OCI-LY7 (cell line): ENCODE data around the gene DENND6B. TPM values are rescaled to one million over a fixed set of nuclear protein-coding genes. Genes with fewer than 3 reads are reported as not detected.

ENCODE experiments used
- BruUV-seq: library from RNA; stranded (reverse); fragments of 400-500 nt; replicated peaks from 2 replicates; lab custom pipeline; 2021; lab: Mats Ljungman, UMichigan
- CTCF ChIA-PET: fragments of 300-600 bp; sonication (Branson Sonifier 250); formaldehyde crosslinking; loops from one replicate; lab custom pipeline; 2022; ENCODE audit warnings: antibody characterized with exemption; ENCODE audit not compliant: unreplicated experiment; lab: Charles Lee
- POLR2A ChIA-PET: fragments of 300-600 bp; sonication (Branson Sonifier 250); formaldehyde crosslinking; loops from one replicate; lab custom pipeline; 2022; ENCODE audit warnings: antibody characterized with exemption; lab: Charles Lee
- DNase-seq: peaks from one replicate; pipeline ENCODE4 v3.0.0-alpha.2; 2015; ENCODE audit warnings: low spot score
- H2AFZ ChIP-seq: fragments of 200-600 bp; sonication (generic), shearing (Covaris generic); 2 replicates; pipeline ENCODE4 v1.6.1; 2014; ENCODE audit warnings: mild to moderate bottlenecking, antibody characterized with exemption, low read length, moderate library complexity
- H3K27ac ChIP-seq: fragments of 200-600 bp; sonication (generic); 2 replicates; pipeline ENCODE4 v1.5.1; 2014; ENCODE audit warnings: mixed run types, low read depth, mild to moderate bottlenecking, moderate library complexity, low read length, inconsistent platforms; ENCODE audit not compliant: poor library complexity, severe bottlenecking
- H3K36me3 ChIP-seq: fragments of 200-600 bp; sonication (generic); 2 replicates; pipeline ENCODE4 v1.6.1; 2014; ENCODE audit warnings: mild to moderate bottlenecking, antibody characterized with exemption, low read length, moderate library complexity, mixed read lengths; ENCODE audit not compliant: insufficient read depth
- H3K4me1 ChIP-seq: fragments of 200-600 bp; sonication (generic); 2 replicates; pipeline ENCODE4 v1.5.1; 2014; ENCODE audit warnings: mild to moderate bottlenecking, low read length; ENCODE audit not compliant: insufficient read depth, poor library complexity, severe bottlenecking
- H3K4me2 ChIP-seq: fragments of 200-600 bp; sonication (generic); 2 replicates; pipeline ENCODE4 v1.6.1; 2014; ENCODE audit warnings: mild to moderate bottlenecking, low read length
- H3K4me3 ChIP-seq: fragments of 200-600 bp; sonication (generic); 2 replicates; pipeline ENCODE4 v1.5.1; 2014; ENCODE audit warnings: mild to moderate bottlenecking, low read depth, low read length; ENCODE audit not compliant: poor library complexity, severe bottlenecking
- H3K79me2 ChIP-seq: fragments of 200-600 bp; sonication (generic); 2 replicates; pipeline ENCODE4 v1.6.1; 2016; ENCODE audit warnings: low read depth, mild to moderate bottlenecking, low read length, moderate library complexity, mixed read lengths; ENCODE audit not compliant: insufficient read depth
- H3K9me2 ChIP-seq: fragments of 200-600 bp; sonication (generic); 2 replicates; pipeline ENCODE4 v1.6.1; 2016; ENCODE audit warnings: mild to moderate bottlenecking, low read length, mixed read lengths; ENCODE audit not compliant: insufficient read depth
- H3K9me3 ChIP-seq: fragments of 200-600 bp; sonication (generic); 2 replicates; pipeline ENCODE4 v1.6.1; 2014; ENCODE audit warnings: mild to moderate bottlenecking, mixed run types, low read length, mixed read lengths
- H4K20me1 ChIP-seq: fragments of 200-600 bp; sonication (generic); 2 replicates; pipeline ENCODE4 v1.6.1; 2014; ENCODE audit warnings: mild to moderate bottlenecking, antibody characterized with exemption, low read length, moderate library complexity, mixed read lengths; ENCODE audit not compliant: insufficient read depth
- CTCF ChIP-seq: fragments of 200-600 bp; sonication (generic); conservative IDR thresholded peaks from 2 replicates; pipeline ENCODE4 v1.5.1; 2014; ENCODE audit warnings: mild to moderate bottlenecking, antibody characterized with exemption, low read length, moderate library complexity, mixed read lengths
- EZH2phosphoT487 ChIP-seq: fragments of 200-600 bp; sonication (generic); IDR thresholded peaks from 2 replicates; pipeline ENCODE4 v1.6.1; 2018; ENCODE audit warnings: low read depth, borderline replicate concordance, mild to moderate bottlenecking, mixed run types, antibody characterized with exemption, low read length, moderate library complexity, mixed read lengths
- intact Hi-C: fragments of 100-400 bp; cut with micrococcal nuclease; formaldehyde crosslinking; loops from one replicate; pipeline ENCODE4 v1.10.0; 2022; ENCODE audit not compliant: unreplicated experiment
- total RNA-seq, 2 experiments: library from RNA; depleted of rRNA in 1 of 2; stranded (reverse); fragments of >200 nt in 1 of 2; shearing (Covaris generic) in 1 of 2; gene quantifications; 2 replicates each; pipeline ENCODE4 v1.2.3, GENCODE V29; 2014 to 2022

Gene DENND6B
- total RNA-seq, 2 experiments from 2014 or later: 31.6 to 45.0 TPM

GRCh38 chr22:50316114-50317065 is 10.4 kb downstream of the DENND6B start:
- TF ChIP-seq EZH2phosphoT487: no peak
- no peak for TF ChIP-seq CTCF
- ChIA-PET POLR2A (interaction anchor here (1.2 to 2.6 kb wide), 2 partner anchors 12 to 40 kb away, joined by 4 to 10 read pairs; no protein-coding TSS in a partner anchor), CTCF (interaction anchor here (0.5 to 1.3 kb wide), 4 partner anchors 10 to 22 kb away, joined by 3 read pairs; no protein-coding TSS in a partner anchor)
- Histone ChIP-seq H3K9me3 (no peaks in the 10 kb centered on the region), H3K4me1 (peaks cover 78% of the 10 kb centered on the region), H4K20me1 (no peaks in the 10 kb centered on the region), H3K27ac (peak overlapping the region; percentile 91), H2AFZ (no peak overlapping the region), H3K79me2 (no peaks in the 10 kb centered on the region), H3K36me3 (no peaks in the 10 kb centered on the region), H3K4me2 (peak overlapping the region; percentile 96), H3K9me2 (no peaks in the 10 kb centered on the region), H3K4me3 (peak overlapping the region; percentile 71)
- BruUV-seq: no TSS peak
- intact Hi-C loops: loop anchor here (5.0 kb wide), 1 partner anchor 124 kb away; no protein-coding TSS in a partner anchor
- DNase-seq: no peak

GRCh38 chr22:50315289-50316113 is 11.3 kb downstream of the DENND6B start:
- Histone ChIP-seq H3K4me2 (peak overlapping the region; percentile 96), H3K9me3 (no peaks in the 10 kb centered on the region), H3K79me2 (no peaks in the 10 kb centered on the region), H3K9me2 (no peaks in the 10 kb centered on the region), H3K4me3 (peak overlapping the region; percentile 71), H3K27ac (peak overlapping the region; percentile 91), H2AFZ (no peak overlapping the region), H4K20me1 (no peaks in the 10 kb centered on the region), H3K36me3 (no peaks in the 10 kb centered on the region), H3K4me1 (peaks cover 72% of the 10 kb centered on the region)
- no TSS peak for BruUV-seq
- peak; percentile 75 for DNase-seq
- TF ChIP-seq CTCF: no peak
- TF ChIP-seq EZH2phosphoT487: no peak
- intact Hi-C loops: loop anchor here (5.0 kb wide), 1 partner anchor 123 kb away; no protein-coding TSS in a partner anchor
- ChIA-PET POLR2A (interaction anchor here (1.2 to 2.6 kb wide), 2 partner anchors 11 to 39 kb away, joined by 4 to 10 read pairs; no protein-coding TSS in a partner anchor), CTCF (interaction anchor here (0.6 to 1.3 kb wide), 3 partner anchors 12 to 22 kb away, joined by 3 read pairs; no protein-coding TSS in a partner anchor)
